ENCODE results near the gene EPS15. TPM values are rescaled to one million over a fixed set of nuclear protein-coding genes. Genes with fewer than 3 reads are reported as not detected.

Gene EPS15
- total and polyA plus RNA-seq, 9 of the 15 experiments (the other 6 are each of a cell fraction or from before 2014, with no cell fraction given) = 23.1 to 69.0 (median 41.7) TPM

- TF ChIP-seq ZBTB33 (CRISPR knock-in tag; IDR thresholded peaks at IDR 0.05) (no peak), CREB3 (tag; conservative IDR thresholded peaks at IDR 0.05; ENCODE audit: low read depth) (no peak), ILF3 (IDR thresholded peaks at IDR 0.05; ENCODE audit: borderline replicate concordance) (no peak), PHTF2 (CRISPR knock-in tag; IDR thresholded peaks at IDR 0.05) (no peak), PML (IDR thresholded peaks at IDR 0.05; ENCODE audit: low read length) (no peak), NUFIP1 (IDR thresholded peaks at IDR 0.05; ENCODE audit: partially characterized antibody) (no peak), ARID1B (IDR thresholded peaks at IDR 0.05) (peak; percentile 31; the same call in 1 of the 2 replicates), RFX1 (IDR thresholded peaks at IDR 0.05) (no peak), NBN (IDR thresholded peaks at IDR 0.05; ENCODE audit: low read depth) (no peak), ATF1 (CRISPR knock-in tag; IDR thresholded peaks at IDR 0.05) (no peak), ATF1 (tag; IDR thresholded peaks at IDR 0.05) (no peak), STAT6 (CRISPR knock-in tag; IDR thresholded peaks at IDR 0.05) (peak; percentile 50; the same call in 1 of the 2 replicates), CC2D1A (IDR thresholded peaks at IDR 0.05) (no peak), STAT5A (IDR thresholded peaks at IDR 0.05; ENCODE audit: borderline replicate concordance, low read length) (no peak), ZBTB1 (CRISPR knock-in tag; IDR thresholded peaks at IDR 0.05; ENCODE audit: borderline replicate concordance, low read depth) (no peak), PKNOX1 (IDR thresholded peaks at IDR 0.05) (peak; percentile 66), MITF (IDR thresholded peaks at IDR 0.05) (no peak), MAX (CRISPR knock-in tag; IDR thresholded peaks at IDR 0.05) (no peak), ZNF668 (CRISPR knock-in tag; IDR thresholded peaks at IDR 0.05) (no peak), ZNF197 (CRISPR knock-in tag; IDR thresholded peaks at IDR 0.05; ENCODE audit: low read depth) (no peak), MAFG (tag; conservative IDR thresholded peaks at IDR 0.05) (peak; percentile 95), POLR2AphosphoS5 (IDR thresholded peaks at IDR 0.05; ENCODE audit: control insufficient read depth, insufficient read depth, low read depth, low read length) (no peak), SMARCB1 (IDR thresholded peaks at IDR 0.05; ENCODE audit: insufficient read length, low read depth) (peak; percentile 60)
Observed at GRCh38 chr1:51487628-51488027, 31.4 kb downstream of the EPS15 start (continued).

Measured in K562 (cell line).